ENCODE measurements around the gene UBA6. TPM values are rescaled to one million over a fixed set of nuclear protein-coding genes. Genes with fewer than 3 reads are reported as not detected.

UBA6 gene
- total RNA-seq, 6 experiments from 2014 or later = 84.7 to 137 (median 94.7) TPM

- H3K36me3 Mint-ChIP-seq (ENCODE audit: low read depth) = no peaks in the 10 kb centered on the region
- H3K9me3 Mint-ChIP-seq = no peaks in the 10 kb centered on the region
- no peak for TF ChIP-seq CTCF (IDR thresholded peaks at IDR 0.05)
- H3K27ac Mint-ChIP-seq = no peak overlapping the region
- H3K4me3 Mint-ChIP-seq = no peak overlapping the region
- DNase-seq = no peak
- H3K27me3 Mint-ChIP-seq (ENCODE audit: insufficient read depth) = peaks cover 10% of the 10 kb centered on the region; the same call in 1 of the 2 replicates
- no peaks in the 10 kb centered on the region for H3K4me1 Mint-ChIP-seq (ENCODE audit: low read depth)
Observed at GRCh38 chr4:67571975-67572374, 129.0 kb downstream of the UBA6 start.

GRCh38 chr4:67570537-67570936 is 130.4 kb downstream of the UBA6 start:
- Mint-ChIP-seq H3K27ac (no peak overlapping the region), H3K27me3 (ENCODE audit: insufficient read depth) (peaks cover 5% of the 10 kb centered on the region; the same call in 1 of the 2 replicates), H3K4me1 (ENCODE audit: low read depth) (no peaks in the 10 kb centered on the region), H3K36me3 (ENCODE audit: low read depth) (no peaks in the 10 kb centered on the region), H3K9me3 (no peaks in the 10 kb centered on the region), H3K4me3 (no peak overlapping the region)
- DNase-seq = no peak
- TF ChIP-seq CTCF (IDR thresholded peaks at IDR 0.05) = no peak

GRCh38 chr4:67568820-67569219 is 132.1 kb downstream of the UBA6 start:
- DNase-seq = no peak
- no peak overlapping the region for H3K27ac Mint-ChIP-seq
- TF ChIP-seq CTCF (IDR thresholded peaks at IDR 0.05) = no peak
- no peaks in the 10 kb centered on the region for H3K4me1 Mint-ChIP-seq (ENCODE audit: low read depth)
- peaks cover 4% of the 10 kb centered on the region; the same call in 1 of the 2 replicates for H3K27me3 Mint-ChIP-seq (ENCODE audit: insufficient read depth)
- H3K4me3 Mint-ChIP-seq = no peak overlapping the region
- no peaks in the 10 kb centered on the region for H3K9me3 Mint-ChIP-seq
- H3K36me3 Mint-ChIP-seq (ENCODE audit: low read depth) = no peaks in the 10 kb centered on the region

GRCh38 chr4:67566335-67566734 is 134.6 kb downstream of the UBA6 start:
- H3K36me3 Mint-ChIP-seq (ENCODE audit: low read depth) = no peaks in the 10 kb centered on the region
- no peak for TF ChIP-seq CTCF (IDR thresholded peaks at IDR 0.05)
- no peaks in the 10 kb centered on the region for H3K4me1 Mint-ChIP-seq (ENCODE audit: low read depth)
- H3K27ac Mint-ChIP-seq = no peak overlapping the region
- H3K27me3 Mint-ChIP-seq (ENCODE audit: insufficient read depth) = no peaks in the 10 kb centered on the region
- H3K9me3 Mint-ChIP-seq = no peaks in the 10 kb centered on the region
- DNase-seq = no peak
- no peak overlapping the region for H3K4me3 Mint-ChIP-seq

GRCh38 chr4:67565284-67565683 is 135.7 kb downstream of the UBA6 start:
- Mint-ChIP-seq H3K36me3 (ENCODE audit: low read depth) (no peaks in the 10 kb centered on the region), H3K9me3 (no peaks in the 10 kb centered on the region), H3K27me3 (ENCODE audit: insufficient read depth) (peaks cover 4% of the 10 kb centered on the region; the same call in 1 of the 2 replicates), H3K4me1 (ENCODE audit: low read depth) (no peaks in the 10 kb centered on the region), H3K27ac (no peak overlapping the region), H3K4me3 (no peak overlapping the region)
- TF ChIP-seq CTCF (IDR thresholded peaks at IDR 0.05) = no peak
- no peak for DNase-seq

Other genes starting within 250 kb of the UBA6 start
- gene CENPC, start 155.7 kb downstream of the UBA6 start, total RNA-seq (2021; fragmentation: NEBNext Ultra II Directional; extraction: Animal tissue kit (Norgen Biotek cat#: 25700)) = 1 to 10 TPM; 8.0 to 9.4 (median 9.0) TPM
- not detected for gene STAP1, start 142.4 kb downstream of the UBA6 start, total RNA-seq (2021; fragmentation: NEBNext Ultra II Directional; extraction: Animal tissue kit (Norgen Biotek cat#: 25700))
- not detected for gene GNRHR, start 53.2 kb upstream of the UBA6 start, total RNA-seq (2021; fragmentation: NEBNext Ultra II Directional; extraction: Animal tissue kit (Norgen Biotek cat#: 25700))
- gene TMPRSS11D, start 182.8 kb upstream of the UBA6 start, total RNA-seq (2021; fragmentation: NEBNext Ultra II Directional; extraction: Animal tissue kit (Norgen Biotek cat#: 25700)) = not detected